Measurements from ENCODE around the gene SMARCC2. TPM values are rescaled to one million over a fixed set of nuclear protein-coding genes. Genes with fewer than 3 reads are reported as not detected.

Gene SMARCC2
- total RNA-seq, 6 experiments from 2014 or later: 72.1 to 99.8 (median 87.1) TPM

DNA sequence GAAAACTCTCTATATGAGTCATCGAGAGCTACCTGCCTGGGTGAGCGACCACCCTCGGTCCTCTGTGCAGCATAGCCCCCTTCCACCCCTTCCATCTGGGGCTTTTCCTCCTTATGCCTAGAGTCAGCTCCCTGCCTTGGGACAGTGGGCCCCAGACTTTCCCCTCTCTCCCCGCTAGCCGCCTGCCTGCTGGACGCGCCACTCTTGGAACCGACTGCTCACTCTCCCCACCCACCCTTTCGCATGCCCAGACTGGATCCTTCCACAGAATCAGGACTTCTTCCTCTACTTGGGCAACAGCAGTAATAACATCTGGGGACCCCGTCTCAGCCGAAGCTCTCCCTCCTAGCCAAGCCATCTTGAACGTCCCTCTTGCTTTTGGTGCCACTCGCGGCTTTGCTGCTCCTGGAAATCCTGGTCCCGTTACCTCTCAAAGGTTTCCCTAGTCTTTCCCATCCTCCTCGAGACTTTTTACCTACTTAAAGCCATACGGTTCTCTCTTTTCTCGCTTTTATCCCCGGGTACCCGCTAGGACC lies 60.5 kb downstream of the SMARCC2 start:
- Mint-ChIP-seq H3K27me3 (ENCODE audit: insufficient read depth) (peaks cover 2% of the 10 kb centered on the region; the same call in 1 of the 2 replicates), H3K36me3 (ENCODE audit: low read depth) (peaks cover 32% of the 10 kb centered on the region), H3K4me1 (ENCODE audit: low read depth) (peaks cover 41% of the 10 kb centered on the region), H3K4me3 (peak overlapping the region; percentile 93), H3K9me3 (no peaks in the 10 kb centered on the region), H3K27ac (peak overlapping the region; percentile 94)
- TF ChIP-seq, protein P1, sequence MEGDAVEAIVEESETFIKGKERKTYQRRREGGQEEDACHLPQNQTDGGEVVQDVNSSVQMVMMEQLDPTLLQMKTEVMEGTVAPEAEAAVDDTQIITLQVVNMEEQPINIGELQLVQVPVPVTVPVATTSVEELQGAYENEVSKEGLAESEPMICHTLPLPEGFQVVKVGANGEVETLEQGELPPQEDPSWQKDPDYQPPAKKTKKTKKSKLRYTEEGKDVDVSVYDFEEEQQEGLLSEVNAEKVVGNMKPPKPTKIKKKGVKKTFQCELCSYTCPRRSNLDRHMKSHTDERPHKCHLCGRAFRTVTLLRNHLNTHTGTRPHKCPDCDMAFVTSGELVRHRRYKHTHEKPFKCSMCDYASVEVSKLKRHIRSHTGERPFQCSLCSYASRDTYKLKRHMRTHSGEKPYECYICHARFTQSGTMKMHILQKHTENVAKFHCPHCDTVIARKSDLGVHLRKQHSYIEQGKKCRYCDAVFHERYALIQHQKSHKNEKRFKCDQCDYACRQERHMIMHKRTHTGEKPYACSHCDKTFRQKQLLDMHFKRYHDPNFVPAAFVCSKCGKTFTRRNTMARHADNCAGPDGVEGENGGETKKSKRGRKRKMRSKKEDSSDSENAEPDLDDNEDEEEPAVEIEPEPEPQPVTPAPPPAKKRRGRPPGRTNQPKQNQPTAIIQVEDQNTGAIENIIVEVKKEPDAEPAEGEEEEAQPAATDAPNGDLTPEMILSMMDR (IDR thresholded peaks at IDR 0.05): no peak
- DNase-seq: no peak

DNA sequence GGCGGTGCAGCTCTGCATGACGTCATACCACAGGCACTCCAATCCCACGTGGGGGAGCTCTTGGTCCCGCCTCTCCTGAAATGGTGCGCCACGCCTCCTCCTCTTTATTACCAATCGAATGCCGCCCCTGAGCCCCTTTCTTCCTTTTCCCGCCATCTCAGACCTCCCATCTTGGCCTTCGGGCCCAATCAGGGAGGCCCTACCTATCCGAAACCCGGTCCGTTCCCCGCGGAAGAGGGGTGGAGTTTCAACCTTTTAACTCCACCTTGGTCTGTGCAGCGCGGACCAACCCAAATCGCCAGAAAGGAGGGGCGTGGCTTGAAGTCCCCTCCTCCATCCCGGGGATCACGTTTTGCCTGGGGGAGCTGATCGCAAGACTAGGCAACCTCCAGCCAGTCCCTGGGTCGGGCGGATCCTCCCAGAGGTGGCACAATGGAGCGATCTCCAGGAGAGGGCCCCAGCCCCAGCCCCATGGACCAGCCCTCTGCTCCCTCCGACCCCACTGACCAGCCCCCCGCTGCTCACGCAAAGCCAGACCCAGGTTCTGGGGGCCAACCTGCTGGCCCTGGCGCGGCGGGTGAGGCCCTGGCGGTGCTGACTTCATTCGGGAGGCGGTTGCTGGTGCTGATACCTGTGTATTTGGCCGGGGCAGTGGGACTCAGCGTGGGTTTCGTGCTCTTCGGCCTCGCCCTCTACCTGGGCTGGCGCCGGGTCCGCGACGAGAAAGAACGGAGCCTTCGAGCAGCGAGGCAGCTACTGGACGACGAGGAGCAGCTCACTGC lies 61.2 kb downstream of the SMARCC2 start, which contains the start of gene ESYT1:
Gene ESYT1 (plus strand): TSS at position 380 of the 782 bp plus-strand sequence. CDS start 53 bp downstream, at position 433.
- H3K9me3 Mint-ChIP-seq: no peaks in the 10 kb centered on the region
- peaks cover 2% of the 10 kb centered on the region; the same call in 1 of the 2 replicates for H3K27me3 Mint-ChIP-seq (ENCODE audit: insufficient read depth)
- H3K27ac Mint-ChIP-seq: peak within 1 kb of the TSS; percentile 94
- DNase-seq: peak; percentile 100
- H3K36me3 Mint-ChIP-seq (ENCODE audit: low read depth): peaks cover 26% of the 10 kb centered on the region
- TF ChIP-seq, protein P1 (IDR thresholded peaks at IDR 0.05): peak; percentile 27; the same call in 1 of the 2 replicates
- peak within 1 kb of the TSS; percentile 93 for H3K4me3 Mint-ChIP-seq
- peaks cover 41% of the 10 kb centered on the region for H3K4me1 Mint-ChIP-seq (ENCODE audit: low read depth)

DNA sequence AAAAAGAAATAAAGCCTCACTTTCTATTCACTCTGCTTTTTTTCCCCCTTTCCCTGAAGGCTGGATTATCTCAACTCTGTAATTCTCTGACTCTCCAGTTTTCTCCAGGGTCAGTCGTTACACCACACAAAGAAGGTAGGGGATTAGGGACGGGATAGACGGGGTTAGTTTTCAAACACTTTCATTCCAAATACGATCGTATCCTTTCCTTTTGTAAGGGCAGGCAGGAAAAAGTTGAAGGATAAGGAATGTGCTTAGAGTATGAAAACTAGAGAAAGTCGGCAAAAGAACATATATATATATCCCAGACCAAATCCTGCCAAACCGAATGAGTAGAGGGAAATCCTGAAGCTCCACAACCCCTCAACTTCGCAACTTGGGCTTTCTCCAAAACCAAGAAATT lies 61.8 kb downstream of the SMARCC2 start:
- peak overlapping the region; percentile 93 for H3K4me3 Mint-ChIP-seq
- DNase-seq: no peak
- peaks cover 23% of the 10 kb centered on the region for H3K36me3 Mint-ChIP-seq (ENCODE audit: low read depth)
- TF ChIP-seq, protein P1 (IDR thresholded peaks at IDR 0.05): no peak
- H3K4me1 Mint-ChIP-seq (ENCODE audit: low read depth): peaks cover 44% of the 10 kb centered on the region
- H3K27ac Mint-ChIP-seq: peak overlapping the region; percentile 94
- no peaks in the 10 kb centered on the region for H3K9me3 Mint-ChIP-seq
- H3K27me3 Mint-ChIP-seq (ENCODE audit: insufficient read depth): peaks cover 2% of the 10 kb centered on the region; the same call in 1 of the 2 replicates

DNA sequence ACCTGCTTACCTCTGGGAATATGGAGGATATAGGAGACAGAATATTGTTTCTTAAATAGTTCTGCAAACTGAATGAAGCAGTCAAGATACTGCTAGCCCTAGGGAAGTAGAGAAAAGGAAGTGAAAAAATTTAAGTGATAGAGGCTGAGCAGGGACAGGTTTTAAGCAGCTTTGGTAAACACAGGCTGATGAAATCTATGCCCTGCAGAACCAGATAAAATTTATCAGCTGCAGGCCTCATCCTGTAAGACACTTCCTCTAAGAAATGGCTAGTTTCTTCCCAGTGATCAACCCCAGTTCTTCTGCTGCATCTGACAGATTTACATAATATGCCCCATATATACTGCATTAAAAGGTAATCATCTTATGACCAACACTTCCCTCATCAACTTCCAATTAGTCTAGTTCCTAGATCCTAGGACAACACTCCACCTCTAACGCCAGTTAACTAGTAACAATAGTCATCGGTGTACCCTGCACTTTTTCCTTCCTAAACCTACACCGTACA lies 62.5 kb downstream of the SMARCC2 start:
- H3K36me3 Mint-ChIP-seq (ENCODE audit: low read depth): peaks cover 16% of the 10 kb centered on the region
- TF ChIP-seq, protein P1 (IDR thresholded peaks at IDR 0.05): no peak
- peaks cover 2% of the 10 kb centered on the region; the same call in 1 of the 2 replicates for H3K27me3 Mint-ChIP-seq (ENCODE audit: insufficient read depth)
- peaks cover 48% of the 10 kb centered on the region for H3K4me1 Mint-ChIP-seq (ENCODE audit: low read depth)
- peak overlapping the region; percentile 93; the same call in 1 of the 2 replicates for H3K4me3 Mint-ChIP-seq
- H3K9me3 Mint-ChIP-seq: no peaks in the 10 kb centered on the region
- peak overlapping the region; percentile 94 for H3K27ac Mint-ChIP-seq
- DNase-seq: no peak

DNA sequence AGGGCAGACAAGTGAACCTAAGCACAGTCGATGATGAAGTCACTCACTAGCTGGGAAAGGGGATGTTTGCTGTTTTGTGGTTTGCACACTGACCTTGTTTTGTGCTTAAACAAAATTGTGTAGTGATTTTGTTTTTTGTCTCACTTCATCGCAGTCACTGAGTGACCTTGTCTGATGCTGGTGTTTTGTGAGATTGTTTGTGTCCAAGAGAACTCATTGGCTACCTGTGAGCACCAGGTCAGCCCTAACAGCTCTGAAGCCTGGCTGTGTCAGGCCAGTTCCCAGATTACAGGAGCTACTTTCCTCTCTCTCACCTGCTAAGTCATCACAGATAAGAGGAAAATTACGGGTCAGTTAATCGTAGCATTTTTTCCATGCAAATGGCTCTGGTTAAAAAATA lies 65.2 kb downstream of the SMARCC2 start:
- no peak overlapping the region for H3K4me3 Mint-ChIP-seq
- H3K27me3 Mint-ChIP-seq (ENCODE audit: insufficient read depth): peaks cover 3% of the 10 kb centered on the region
- TF ChIP-seq, protein P1 (IDR thresholded peaks at IDR 0.05): no peak
- peaks cover 9% of the 10 kb centered on the region for H3K36me3 Mint-ChIP-seq (ENCODE audit: low read depth)
- no peak for DNase-seq
- H3K4me1 Mint-ChIP-seq (ENCODE audit: low read depth): peaks cover 40% of the 10 kb centered on the region
- H3K27ac Mint-ChIP-seq: peak overlapping the region; percentile 6; the same call in 1 of the 2 replicates
- no peaks in the 10 kb centered on the region for H3K9me3 Mint-ChIP-seq

All from HFFc6 (cell line).